Transverse colon (tissue), 4 donors: ENCODE measurements around the gene MYH11. TPM values are rescaled to one million over a fixed set of nuclear protein-coding genes. Genes with fewer than 3 reads are reported as not detected.

Source experiments
- DNase-seq: peaks from one replicate; pipeline ENCODE4 v3.0.0-alpha.2; 2019
- H3K27ac ChIP-seq, 4 donors: fragments of 200-600 bp; sonication (generic); 2 replicates each; pipeline ENCODE4 v1.5.1; 2016 to 2018; ENCODE audit warnings: inconsistent platforms in 4 of 4
- H3K27me3 ChIP-seq: fragments of 200-600 bp; sonication (generic); 2 replicates; pipeline ENCODE4 v1.5.1; 2017; ENCODE audit warnings: inconsistent platforms
- H3K36me3 ChIP-seq, 4 donors: fragments of 200-600 bp; sonication (generic); 2 replicates each; pipeline ENCODE4 v1.5.1; 2017 to 2019; ENCODE audit warnings: inconsistent platforms in 4 of 4
- H3K4me1 ChIP-seq, 4 donors: fragments of 200-600 bp; sonication (generic); 2 replicates each; pipeline ENCODE4 v1.5.1; 2017 to 2020; ENCODE audit warnings: inconsistent platforms in 4 of 4
- H3K4me3 ChIP-seq, 4 donors: fragments of 200-600 bp; sonication (generic); 1 replicate in 1 of 4; 2 replicates in 3 of 4; pipeline versions ENCODE4 v1.5.1 to v1.6.1; 2017 to 2019; ENCODE audit warnings: inconsistent platforms in 4 of 4
- H3K9me3 ChIP-seq, 2 donors: fragments of 200-600 bp; sonication (generic); 2 replicates each; pipeline ENCODE4 v1.5.1; 2017 to 2019; ENCODE audit warnings: inconsistent platforms in 2 of 2
- CTCF ChIP-seq, 5 experiments: fragments of 200-600 bp in 3 of 5; fragments of 450-650 bp in 2 of 5; sonication (generic) in 3 of 5; IDR thresholded peaks; 1 replicate in 2 of 5; 2 replicates in 3 of 5; pipeline ENCODE4 v1.5.1; 2016 to 2017; ENCODE audit warnings: antibody characterized with exemption in 5 of 5, inconsistent platforms in 3 of 5, mild to moderate bottlenecking in 2 of 5, moderate library complexity in 1 of 5
- EP300 ChIP-seq: sonication (generic); formaldehyde crosslinking; IDR thresholded peaks from one replicate; pipeline ENCODE4 v1.6.1; 2017; ENCODE audit warnings: antibody characterized with exemption, low read depth
- POLR2A ChIP-seq: fragments of 450-650 bp; IDR thresholded peaks from one replicate; pipeline ENCODE4 v1.6.1; 2016; ENCODE audit warnings: antibody characterized with exemption, mild to moderate bottlenecking, moderate library complexity
- POLR2AphosphoS5 ChIP-seq, 3 donors: sonication (generic); formaldehyde crosslinking; IDR thresholded peaks; one replicate each; pipeline ENCODE4 v1.6.1; 2016; ENCODE audit warnings: antibody characterized with exemption in 3 of 3
- WGBS, 2 donors: methylation state at CpG; one replicate each; pipeline ENCODE4 v1.1.5; 2018; ENCODE audit warnings: low coverage in 1 of 2; 5-methylcytosine and 5-hydroxymethylcytosine counted together
- in situ Hi-C, 4 donors: fragments of 200-750 bp; cut with MboI; loops; one replicate each; pipeline versions ENCODE4 v1.15.0 to v1.15.1; 2017; ENCODE audit warnings: low sequenced_read_pairs in 3 of 4, low pct_ligation_motif_present in 1 of 4, low pct_unique_long_range_greater_than_20kb in 1 of 4
- intact Hi-C: fragments of 100-400 bp; cut with DNase I; formaldehyde crosslinking; loops from one replicate; pipeline ENCODE4 v1.15.1; 2023; ENCODE audit warnings: low total_unique reads
- total RNA-seq, 4 donors: library from RNA; depleted of rRNA; stranded (reverse); fragments of >200 nt; gene quantifications; one replicate each; pipeline ENCODE4 v1.1.0, GENCODE V29; 2016

MYH11 gene
- total RNA-seq, 4 donors from 2014 or later = 619 to 1,914 (median 1,058) TPM

DNA sequence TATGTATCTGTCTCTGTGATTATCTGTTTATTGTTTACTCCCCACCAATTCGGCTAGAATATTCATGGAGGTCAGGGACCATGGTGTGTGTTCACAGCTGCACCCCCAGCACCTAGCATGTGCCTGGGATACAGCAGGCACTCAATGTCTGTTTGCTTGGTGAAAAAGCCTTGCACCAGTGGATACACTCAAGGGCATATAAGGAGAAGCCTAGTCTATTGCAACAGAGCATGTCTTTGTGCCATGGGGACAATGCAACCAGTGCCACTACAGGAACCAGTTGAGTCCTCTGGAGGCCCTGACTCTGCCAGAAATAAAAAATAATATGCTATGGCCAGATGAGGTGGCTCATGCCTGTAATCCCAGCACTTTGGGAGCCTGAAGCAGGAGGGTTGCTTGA is 113.2 kb downstream of the MYH11 start:
- no peak for DNase-seq
- Histone ChIP-seq H3K4me1 (peaks cover 0 to 5% (median 0%) of the 10 kb centered on the region in 4 donors), H3K36me3 (peaks cover 0 to 5% (median 0%) of the 10 kb centered on the region in 4 donors), H3K9me3 (no peaks in the 10 kb centered on the region), H3K4me3 (no peak overlapping the region), H3K27ac (no peak overlapping the region), H3K27me3 (no peaks in the 10 kb centered on the region)
- TF ChIP-seq EP300 (no peak), POLR2AphosphoS5 (IDR thresholded peaks at IDR 0.05) (peak in 1 of 3 donors; percentile 7)
- WGBS, 2 donors = 62% methylated on average over 1 of the region's 1 CpG; no CpG with 5 or more reads in 1 of the 2 donors
- intact Hi-C loops (no loop called here), in situ Hi-C loops (no loop called here)

DNA sequence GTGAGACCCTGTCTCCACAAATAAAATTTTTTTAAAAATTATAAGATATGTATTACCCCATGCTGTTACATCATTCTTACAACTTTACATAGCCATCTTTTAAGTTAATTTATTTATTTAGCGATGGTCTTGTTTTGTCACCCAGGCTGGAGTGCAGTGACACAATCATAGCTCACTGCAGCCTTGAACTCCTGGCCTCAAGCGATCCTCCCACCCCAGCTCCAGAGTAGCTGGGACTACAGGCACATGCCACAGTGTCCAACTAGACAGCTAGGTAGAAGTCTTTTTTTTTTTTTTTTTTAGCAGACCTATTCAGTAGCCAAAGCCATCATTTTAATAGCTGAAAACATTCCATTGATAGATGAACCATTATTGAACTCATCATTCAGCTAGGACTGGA is 114.1 kb downstream of the MYH11 start:
- WGBS, 2 donors = 95 to 100% methylated on average over 2 of the region's 2 CpGs
- TF ChIP-seq EP300 (no peak), CTCF (IDR thresholded peaks at IDR 0.05) (no peak), POLR2AphosphoS5 (IDR thresholded peaks at IDR 0.05) (no peak), POLR2A (no peak)

DNA sequence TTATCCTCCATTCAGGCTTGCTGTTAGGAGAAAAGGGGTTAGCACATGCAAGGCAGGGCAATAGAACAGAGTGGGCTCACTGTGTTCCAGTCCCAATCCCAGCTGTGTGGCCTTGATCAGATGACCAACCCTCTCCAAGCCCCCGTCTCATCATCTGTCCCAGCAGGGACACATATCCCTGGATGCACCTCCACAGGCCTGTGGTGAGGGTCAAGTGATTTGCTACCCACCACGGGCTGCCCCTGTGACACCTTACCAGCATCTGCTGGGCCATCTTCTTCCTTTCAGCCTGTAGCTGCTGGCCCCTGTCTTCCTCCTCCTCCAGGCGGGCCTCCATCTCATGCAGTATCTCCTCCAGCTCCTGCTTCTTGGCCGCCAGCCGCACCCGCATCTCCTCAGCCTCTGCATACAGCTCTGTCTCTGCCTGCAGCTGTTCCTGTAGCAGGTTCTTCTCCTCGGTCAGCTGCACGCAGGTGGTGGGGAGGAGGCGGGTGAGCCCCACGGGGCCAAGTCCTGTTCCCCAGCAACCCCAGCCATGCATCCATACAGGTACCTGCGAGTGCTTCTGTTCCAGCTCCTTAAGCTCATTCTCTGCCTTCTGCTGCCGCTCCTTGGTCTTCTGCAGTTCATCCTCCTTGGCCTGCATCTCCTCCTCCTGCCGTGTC is 115.5 kb downstream of the MYH11 start:
- intact Hi-C loops = no loop called here

More for the DNA sequence above, 114.1 kb downstream of the MYH11 start:
- no peak for DNase-seq
- peaks cover 0 to 5% (median 0%) of the 10 kb centered on the region in 4 donors for H3K4me1 ChIP-seq
- H3K4me3 ChIP-seq = no peak overlapping the region
- H3K27ac ChIP-seq = no peak overlapping the region
- H3K9me3 ChIP-seq = no peaks in the 10 kb centered on the region
- H3K27me3 ChIP-seq = no peaks in the 10 kb centered on the region
- peaks cover 0 to 11% (median 0%) of the 10 kb centered on the region in 4 donors for H3K36me3 ChIP-seq
- in situ Hi-C loops (no loop called here), intact Hi-C loops (no loop called here)

DNA sequence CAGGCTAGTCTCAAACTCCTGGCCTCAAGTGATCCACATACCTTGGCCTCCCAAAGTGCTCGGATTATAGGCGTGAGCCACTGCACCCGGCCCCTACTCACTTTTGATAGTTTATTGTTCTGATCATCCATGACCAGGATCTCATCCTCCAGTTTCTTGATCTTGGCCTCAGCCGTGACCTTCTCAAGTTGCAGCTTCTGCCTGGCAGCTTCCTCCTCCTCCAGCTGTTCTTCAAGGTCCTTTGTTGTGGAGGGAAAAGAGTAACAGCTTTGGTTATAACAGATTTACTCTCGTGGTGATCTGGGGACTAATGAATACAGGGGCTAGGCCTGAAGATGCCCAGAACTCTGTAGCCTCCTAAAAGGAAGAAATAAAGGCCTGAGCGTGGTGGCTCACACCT is 116.9 kb downstream of the MYH11 start:
- intact Hi-C loops = no loop called here
- TF ChIP-seq POLR2AphosphoS5 (IDR thresholded peaks at IDR 0.05) = no peak
- TF ChIP-seq EP300 = no peak
- TF ChIP-seq CTCF (IDR thresholded peaks at IDR 0.05) = no peak
- TF ChIP-seq POLR2A = no peak
- no peaks in the 10 kb centered on the region for H3K9me3 ChIP-seq
- no peaks in the 10 kb centered on the region for H3K27me3 ChIP-seq
- peaks cover 0 to 2% (median 0%) of the 10 kb centered on the region in 4 donors for H3K4me1 ChIP-seq
- H3K27ac ChIP-seq = peak overlapping the region in 1 of 4 donors; percentile 5
- peaks cover 0 to 6% (median 1%) of the 10 kb centered on the region in 4 donors for H3K36me3 ChIP-seq
- 72% methylated on average over 2 to 6 of the region's 6 CpGs for WGBS, 2 donors
- in situ Hi-C loops = no loop called here
- H3K4me3 ChIP-seq = no peak overlapping the region
- no peak for DNase-seq

More for the DNA sequence above, 115.5 kb downstream of the MYH11 start:
- H3K27ac ChIP-seq = no peak overlapping the region
- peaks cover 0 to 6% (median 0%) of the 10 kb centered on the region in 4 donors for H3K36me3 ChIP-seq
- in situ Hi-C loops = no loop called here
- no peak for TF ChIP-seq EP300
- TF ChIP-seq POLR2AphosphoS5 (IDR thresholded peaks at IDR 0.05) = peak in 1 of 3 donors; percentile 6
- DNase-seq = no peak
- H3K27me3 ChIP-seq = no peaks in the 10 kb centered on the region
- no peak overlapping the region for H3K4me3 ChIP-seq
- peaks cover 0 to 5% (median 0%) of the 10 kb centered on the region in 4 donors for H3K4me1 ChIP-seq
- WGBS, 2 donors = 81 to 94% methylated on average over 11 to 13 of the region's 13 CpGs
- H3K9me3 ChIP-seq = no peaks in the 10 kb centered on the region

DNA sequence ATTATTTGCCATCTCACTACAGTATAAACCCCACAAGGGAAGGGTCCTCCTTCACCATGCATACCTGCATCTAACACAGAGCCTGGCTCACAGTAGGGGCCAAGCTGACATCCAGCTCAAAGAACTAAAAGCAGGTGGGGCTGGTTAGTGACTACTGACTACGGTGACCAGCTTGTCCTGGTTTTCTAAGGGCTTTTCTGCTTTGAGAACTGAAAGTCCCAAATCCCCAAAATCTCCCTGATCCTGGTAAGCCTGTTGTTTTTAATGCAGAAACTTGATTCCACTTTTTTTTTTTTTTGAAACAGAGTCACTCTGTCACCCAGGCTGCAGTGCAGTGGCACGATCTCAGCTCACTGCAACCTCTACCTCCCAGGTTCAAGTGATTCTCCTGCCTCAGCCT is 117.4 kb downstream of the MYH11 start:
- H3K9me3 ChIP-seq = no peaks in the 10 kb centered on the region
- 90% methylated on average over 2 of the region's 2 CpGs; no CpG with 5 or more reads in 1 of the 2 donors for WGBS, 2 donors
- in situ Hi-C loops (no loop called here), intact Hi-C loops (no loop called here)
- H3K27me3 ChIP-seq = no peaks in the 10 kb centered on the region
- peak overlapping the region in 1 of 4 donors; percentile 5 for H3K27ac ChIP-seq
- H3K4me3 ChIP-seq = no peak overlapping the region
- no peak for DNase-seq
- H3K36me3 ChIP-seq = peaks cover 0 to 7% (median 3%) of the 10 kb centered on the region in 4 donors
- no peak for TF ChIP-seq POLR2AphosphoS5 (IDR thresholded peaks at IDR 0.05)
- TF ChIP-seq CTCF (IDR thresholded peaks at IDR 0.05) = no peak
- no peak for TF ChIP-seq POLR2A
- TF ChIP-seq EP300 = no peak
- no peaks in the 10 kb centered on the region for H3K4me1 ChIP-seq
